Adipose tissue (tissue), 3 donors: ENCODE data around the gene PPP2R3A. TPM values are rescaled to one million over a fixed set of nuclear protein-coding genes. Genes with fewer than 3 reads are reported as not detected.

Experiments used
- H3K27ac ChIP-seq: one replicate; pipeline ENCODE4 v1.5.1; 2013; ENCODE audit warnings: low read depth, low read length
- WGBS, 3 donors: extraction: QIAGEN DNeasy Blood & Tissue Kit; methylation state at CpG; one replicate each; pipeline ENCODE4 v1.1.7; 2013; 5-methylcytosine and 5-hydroxymethylcytosine counted together
- polyA plus RNA-seq, 3 donors: library from polyadenylated mRNA; stranded (reverse); fragments of 200-250 nt; gene quantifications; one replicate each; pipeline ENCODE4 v1.2.3, GENCODE V29; 2013
- donor health status: healthy with polysubstance abuse.
- donor health status: Bipolar disorder and iron deficiency.
- donor health status: healthy.

Gene PPP2R3A
- polyA plus RNA-seq, 3 donors = 1.7 to 3.1 (median 2.6) TPM

- no peak overlapping the region for H3K27ac ChIP-seq
- WGBS, 3 donors = 5 to 15% (median 6%) methylated on average over 16 of the region's 16 CpGs
Observed at GRCh38 chr3:135965129-135965505, 411 bp upstream of the PPP2R3A start.

DNA sequence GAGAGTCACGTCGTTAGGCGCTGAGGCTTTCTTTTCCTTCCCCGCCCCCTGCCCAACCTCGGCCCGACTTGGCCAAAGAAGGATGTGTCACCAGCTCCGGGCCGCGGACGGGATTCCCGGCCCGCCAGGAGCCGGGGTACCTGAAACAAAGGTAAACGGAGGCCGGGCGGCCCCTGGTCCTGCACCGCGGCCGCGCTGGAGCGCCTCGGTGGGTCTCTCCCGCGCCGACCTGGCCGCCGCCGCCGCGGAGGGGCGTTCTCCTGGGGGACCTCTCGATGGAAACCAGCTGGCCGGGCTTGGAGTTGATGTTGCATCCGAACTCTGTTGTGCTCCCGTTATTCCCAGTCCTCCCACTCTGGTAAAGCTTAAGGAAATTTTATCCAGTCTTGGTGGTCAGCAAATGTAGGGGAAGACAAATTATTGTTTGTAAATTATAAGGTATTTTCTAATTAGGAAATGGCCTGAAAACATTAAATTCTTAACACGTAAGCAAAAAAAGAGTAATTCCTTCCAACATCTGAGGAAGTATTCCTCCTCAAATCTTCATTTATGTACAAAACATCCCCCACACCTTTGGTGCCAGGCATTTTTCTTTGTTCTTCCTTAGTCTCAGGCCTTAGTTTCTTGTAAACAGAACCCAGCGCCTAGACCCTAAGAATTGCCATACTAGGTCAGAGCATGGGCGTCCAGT is 888 bp downstream of the PPP2R3A start:
- WGBS, 3 donors = 3 to 5% (median 5%) methylated on average over 38 of the region's 38 CpGs
- H3K27ac ChIP-seq = no peak overlapping the region

GRCh38 chr3:135966962-135967274 is 1.4 kb downstream of the PPP2R3A start:
- H3K27ac ChIP-seq = no peak overlapping the region
- WGBS, 3 donors = 46 to 84% (median 79%) methylated on average over 2 of the region's 2 CpGs

DNA sequence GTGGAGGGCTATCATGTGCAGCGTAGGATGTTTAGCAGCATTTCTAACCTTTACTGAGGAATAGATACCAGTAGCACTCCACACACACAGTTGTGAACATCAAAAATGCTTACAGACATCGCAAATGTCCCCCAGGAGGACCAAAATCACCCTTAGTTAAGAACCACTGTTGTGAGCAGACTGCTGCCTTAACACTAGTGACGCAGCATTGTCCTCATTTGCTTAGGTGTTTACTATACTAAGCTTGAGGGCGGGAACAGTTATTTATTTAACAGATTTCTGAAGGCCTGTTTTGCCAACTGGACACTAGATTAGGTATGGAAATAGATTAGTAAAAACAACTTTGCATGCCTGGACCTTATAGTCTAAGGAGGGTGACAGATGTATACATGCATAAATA is 2.3 kb downstream of the PPP2R3A start:
- no peak overlapping the region for H3K27ac ChIP-seq
- WGBS, 3 donors = 58 to 98% (median 93%) methylated on average over 4 of the region's 4 CpGs

GRCh38 chr3:135970506-135971116 is 5.1 kb downstream of the PPP2R3A start:
- H3K27ac ChIP-seq = no peak overlapping the region
- WGBS, 3 donors = 74 to 95% (median 90%) methylated on average over 1 of the region's 1 CpG

- no peak overlapping the region for H3K27ac ChIP-seq
- 77 to 92% (median 91%) methylated on average over 3 of the region's 3 CpGs for WGBS, 3 donors
Observed at GRCh38 chr3:135973841-135974240, 8.3 kb downstream of the PPP2R3A start.

GRCh38 chr3:135975053-135975452 is 9.5 kb downstream of the PPP2R3A start:
- H3K27ac ChIP-seq = no peak overlapping the region

DNA sequence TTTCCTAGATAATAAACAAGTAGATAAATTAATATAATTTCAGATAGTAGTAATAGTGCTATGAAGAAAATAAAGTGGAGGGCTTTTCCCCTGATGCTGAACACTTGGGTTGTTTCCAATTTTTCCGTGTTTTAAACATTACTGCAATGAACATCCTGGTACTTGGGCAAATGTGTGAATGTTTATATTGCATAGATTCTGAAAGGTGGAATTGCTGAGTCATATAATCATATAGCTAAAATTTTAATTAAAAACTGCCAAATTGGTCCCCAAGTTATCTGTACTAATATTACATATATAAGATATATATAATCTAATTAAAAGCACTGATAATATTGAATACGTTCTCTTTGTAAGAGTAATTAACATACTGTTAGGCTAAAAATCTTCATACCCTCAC is 10.0 kb downstream of the PPP2R3A start:
- no peak overlapping the region for H3K27ac ChIP-seq
- WGBS, 3 donors = 48 to 87% (median 71%) methylated on average over 2 of the region's 2 CpGs

- H3K27ac ChIP-seq = no peak overlapping the region
- whole genome bisulfite sequencing, 3 donors = 86 to 92% (median 91%) methylated on average over 2 of the region's 2 CpGs
Observed at GRCh38 chr3:135980343-135980742, 14.8 kb downstream of the PPP2R3A start.

DNA sequence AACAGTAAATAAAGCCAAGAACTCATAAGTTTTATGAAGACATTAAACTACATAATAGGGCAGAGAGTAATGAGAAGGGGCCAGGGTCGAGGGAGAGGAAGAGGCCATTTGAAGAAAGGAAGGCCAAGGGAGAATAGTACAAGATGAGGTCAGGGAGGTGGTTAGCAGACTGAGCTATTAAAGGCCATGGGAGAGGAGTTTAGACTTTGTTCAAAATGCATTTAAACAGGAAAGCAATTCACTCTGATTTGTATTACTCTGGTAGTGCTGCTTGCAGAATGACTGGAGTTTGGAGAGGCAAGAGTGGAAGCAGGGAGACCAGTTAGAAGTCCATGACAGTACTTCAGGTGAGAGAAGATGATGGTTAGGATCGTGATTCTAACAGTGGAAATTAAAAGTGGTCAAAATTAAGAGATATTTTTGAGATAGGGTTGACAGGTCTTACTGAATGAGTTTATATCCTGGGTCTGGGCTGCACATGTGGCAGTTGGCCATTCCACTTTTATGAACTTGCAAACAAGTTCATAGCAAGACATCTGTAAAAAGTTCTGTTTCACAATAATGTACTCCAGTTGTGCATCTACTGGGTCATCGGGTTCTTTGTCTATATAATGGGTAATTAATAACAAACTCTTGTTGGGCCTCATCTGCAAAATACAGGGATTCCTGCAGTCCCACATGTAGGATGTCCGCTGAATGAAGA is 16.3 kb downstream of the PPP2R3A start:
- 84 to 86% (median 85%) methylated on average over 4 of the region's 4 CpGs for WGBS, 3 donors
- no peak overlapping the region for H3K27ac ChIP-seq

DNA sequence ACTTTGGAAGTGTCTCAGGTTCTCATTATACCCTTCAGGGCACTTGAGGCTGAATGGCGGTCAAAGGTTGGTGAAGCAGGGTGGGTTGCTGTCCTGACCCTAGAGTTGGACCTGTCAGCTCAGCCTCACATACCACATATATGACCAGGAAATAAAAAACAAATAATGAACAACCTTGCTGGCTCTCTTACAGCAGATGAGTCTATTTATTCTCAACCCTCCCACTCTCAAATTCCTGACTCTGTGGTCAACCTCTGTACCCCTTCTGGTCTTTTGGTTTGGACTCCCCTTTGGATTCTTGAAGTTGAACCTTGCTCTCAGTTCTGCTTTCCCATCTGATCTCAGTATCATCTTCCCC is 16.9 kb downstream of the PPP2R3A start:
- no peak overlapping the region for H3K27ac ChIP-seq
- 88 to 100% (median 98%) methylated on average over 1 of the region's 1 CpG for WGBS, 3 donors

GRCh38 chr3:135982922-135983581 is 17.5 kb downstream of the PPP2R3A start:
- 79 to 83% (median 82%) methylated on average over 5 of the region's 5 CpGs for WGBS, 3 donors
- H3K27ac ChIP-seq = no peak overlapping the region

DNA sequence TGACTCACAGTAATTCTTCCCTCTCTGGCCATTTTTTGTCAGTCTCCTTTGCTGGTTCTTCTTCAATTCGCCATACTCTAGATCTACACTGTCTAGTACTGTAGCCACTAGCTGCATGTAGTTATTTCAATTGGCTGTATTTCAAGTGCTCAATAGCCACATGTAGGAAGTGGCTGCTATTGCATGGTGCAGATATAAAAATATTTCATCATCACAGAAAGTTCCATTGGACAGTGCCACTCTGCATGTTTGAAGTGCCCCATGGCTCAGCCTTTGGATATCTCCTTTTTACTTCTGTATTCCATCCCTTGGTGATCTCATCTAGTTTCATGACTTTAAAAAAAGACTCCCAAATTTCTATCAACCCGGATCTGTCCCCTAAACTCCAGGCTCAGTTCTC is 22.1 kb downstream of the PPP2R3A start:
- no peak overlapping the region for H3K27ac ChIP-seq
- WGBS, 3 donors = 85 to 97% (median 93%) methylated on average over 2 of the region's 2 CpGs

DNA sequence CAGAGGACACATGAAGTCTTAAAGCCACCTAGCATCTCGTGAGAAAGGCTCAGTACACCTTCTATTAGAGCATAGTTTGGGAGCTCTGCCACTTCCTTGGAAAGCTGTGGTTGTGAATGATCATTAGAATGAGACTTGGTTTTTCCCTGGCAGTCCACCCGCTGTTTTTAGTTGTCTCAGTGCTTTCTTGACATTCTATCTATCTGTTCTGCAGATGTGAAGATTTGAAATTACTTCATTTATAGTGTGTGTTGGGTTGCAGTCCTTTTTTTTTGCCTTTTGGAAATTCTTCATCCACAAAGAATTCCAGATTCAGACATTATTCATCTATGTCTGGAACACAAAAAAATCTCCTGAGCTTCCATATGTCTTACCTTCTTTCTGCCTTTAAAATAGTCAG is 23.7 kb downstream of the PPP2R3A start:
- 69 to 85% (median 69%) methylated on average over 2 of the region's 2 CpGs for WGBS, 3 donors
- no peak overlapping the region for H3K27ac ChIP-seq

- no peak overlapping the region for H3K27ac ChIP-seq
- WGBS, 3 donors = 76 to 89% (median 80%) methylated on average over 4 of the region's 4 CpGs
Observed at GRCh38 chr3:135990903-135991302, 25.4 kb downstream of the PPP2R3A start.

GRCh38 chr3:135991621-135992020 is 26.1 kb downstream of the PPP2R3A start:
- WGBS, 3 donors = 39 to 80% (median 45%) methylated on average over 2 of the region's 2 CpGs
- H3K27ac ChIP-seq = no peak overlapping the region

- no peak overlapping the region for H3K27ac ChIP-seq
Observed at GRCh38 chr3:135992072-135992471, 26.5 kb downstream of the PPP2R3A start.

GRCh38 chr3:135994708-135995337 is 29.3 kb downstream of the PPP2R3A start:
- H3K27ac ChIP-seq = no peak overlapping the region
- WGBS, 3 donors = 78 to 93% (median 88%) methylated on average over 3 of the region's 3 CpGs

- no peak overlapping the region for H3K27ac ChIP-seq
- WGBS, 3 donors = 89 to 90% (median 90%) methylated on average over 4 of the region's 4 CpGs
Observed at GRCh38 chr3:135995766-135996165, 30.2 kb downstream of the PPP2R3A start.
